Activated CD8-positive, alpha-beta memory T cell treated with anti-CD3 and anti-CD28 coated beads for 4 hours (primary cell): ENCODE data around the gene C8A.

ENCODE experiments used
- DNase-seq, 2 donors: peaks; one replicate each; pipeline ENCODE4 v3.0.0-alpha.2; 2020; ENCODE audit warnings: low read depth in 2 of 2

The C8A gene

DNA sequence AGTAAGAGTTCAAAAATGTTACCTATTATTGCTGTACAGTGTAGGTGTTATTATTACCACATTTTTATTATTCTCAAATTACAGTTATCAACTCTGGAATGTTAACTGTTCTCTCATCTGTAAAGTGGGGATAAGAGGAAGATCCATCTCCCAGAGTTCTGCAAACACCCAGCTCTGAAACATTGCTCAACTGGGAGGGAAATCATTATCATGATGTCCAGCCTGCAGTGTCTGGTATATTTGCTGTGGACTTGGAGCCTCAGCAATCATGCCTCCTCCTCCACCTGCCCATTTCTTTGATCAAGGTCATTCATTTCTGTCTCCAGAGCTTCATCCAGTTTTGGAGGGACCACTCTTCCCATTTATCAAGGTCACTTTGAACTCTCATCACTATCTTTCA, 39.4 kb downstream of the C8A start:
- DNase-seq = no peak

DNA sequence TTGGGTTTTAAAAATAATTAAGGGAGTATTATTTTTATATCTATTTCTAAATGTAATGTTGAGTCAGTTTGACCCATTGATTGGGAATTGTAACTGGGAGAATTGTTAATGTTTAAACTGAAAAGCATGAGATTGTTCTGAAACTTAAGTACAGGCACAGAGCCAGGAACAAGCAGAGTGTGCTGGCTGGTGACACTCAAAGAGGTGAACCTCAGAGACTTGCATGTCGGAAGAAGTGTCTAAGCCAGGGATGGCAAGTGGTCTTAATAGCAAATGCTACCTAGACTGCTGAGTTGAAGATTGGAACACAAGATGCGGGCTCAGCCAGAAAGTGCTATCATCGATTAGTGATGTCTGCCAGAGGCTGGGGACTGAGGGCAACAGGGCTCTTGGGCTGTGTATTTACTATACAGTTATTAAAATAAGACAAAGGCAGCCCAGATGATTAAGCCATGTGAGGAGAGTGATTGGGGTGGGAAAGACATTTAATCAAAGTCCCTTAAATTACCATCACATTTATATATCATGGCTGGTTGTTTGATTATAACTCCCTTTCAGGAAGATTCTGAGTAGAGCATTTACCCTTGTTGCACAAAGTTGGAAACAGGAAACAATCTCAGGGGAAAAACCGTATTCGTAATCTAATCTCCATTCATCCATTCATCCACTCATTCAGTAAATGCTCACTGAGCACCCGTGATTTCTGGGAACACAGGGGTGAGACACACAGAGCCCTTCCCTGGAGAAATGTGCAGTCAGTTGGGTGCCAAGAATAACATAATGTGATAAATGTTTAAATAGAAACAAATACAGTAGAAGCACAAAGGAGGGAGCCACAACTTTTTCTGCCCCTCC, 42.8 kb downstream of the C8A start:
- DNase-seq = no peak

DNA sequence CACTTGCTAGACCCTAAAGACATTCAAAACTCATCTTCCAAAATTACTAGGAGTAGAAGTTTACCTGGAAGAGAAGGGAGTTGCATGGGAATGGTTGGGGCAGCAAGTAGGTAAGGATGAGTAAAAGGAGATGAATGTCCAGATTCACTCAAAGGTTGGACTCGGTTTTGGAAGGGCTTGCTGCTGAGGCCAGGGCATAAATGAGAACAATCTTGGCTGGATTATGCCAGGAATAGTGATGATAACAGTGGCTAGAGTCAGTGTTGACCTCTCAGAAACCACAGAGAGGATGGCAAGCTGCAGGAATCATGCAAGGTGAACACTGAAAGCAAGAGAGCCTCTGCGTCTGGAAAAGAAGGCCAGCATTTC, 43.4 kb downstream of the C8A start:
- no peak for DNase-seq

DNA sequence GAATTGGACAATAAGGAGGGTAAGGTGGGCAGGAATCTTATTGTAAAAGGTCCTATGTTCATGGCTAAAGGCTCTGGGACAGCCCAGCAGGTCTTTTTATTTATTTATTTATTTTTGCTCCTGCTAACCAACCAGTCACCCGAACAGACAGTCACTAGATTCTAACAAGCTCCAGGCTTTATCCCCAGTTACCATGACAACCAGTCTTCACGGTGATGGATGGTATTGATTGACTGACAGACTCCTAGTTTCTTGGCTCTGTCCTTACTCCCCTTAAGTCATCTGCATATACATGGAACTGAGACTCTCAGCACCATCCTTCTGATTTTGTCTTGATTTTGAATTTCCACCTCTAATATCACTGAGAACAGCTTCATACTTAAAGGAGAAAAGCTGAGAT, 44.3 kb downstream of the C8A start:
- no peak for DNase-seq

DNA sequence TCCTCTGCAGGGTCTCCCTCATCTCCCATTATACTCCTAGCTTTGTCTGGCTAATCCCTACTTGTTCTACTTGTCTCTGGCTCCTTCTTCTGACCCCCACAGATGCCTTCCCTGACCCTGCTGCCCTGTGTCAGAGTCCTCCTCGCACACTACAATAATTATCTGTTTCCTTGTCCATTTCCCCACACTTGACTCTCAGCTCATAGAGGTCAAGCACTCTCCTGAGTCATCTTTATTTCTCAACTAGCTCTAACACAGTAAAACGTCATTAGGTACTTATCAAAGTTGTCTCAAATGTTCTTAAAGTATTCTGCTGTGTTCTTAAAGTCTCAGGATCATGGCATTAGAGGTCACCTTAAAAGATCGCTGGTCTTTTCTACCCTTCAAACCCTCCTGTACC, 47.1 kb downstream of the C8A start:
- DNase-seq = no peak

DNA sequence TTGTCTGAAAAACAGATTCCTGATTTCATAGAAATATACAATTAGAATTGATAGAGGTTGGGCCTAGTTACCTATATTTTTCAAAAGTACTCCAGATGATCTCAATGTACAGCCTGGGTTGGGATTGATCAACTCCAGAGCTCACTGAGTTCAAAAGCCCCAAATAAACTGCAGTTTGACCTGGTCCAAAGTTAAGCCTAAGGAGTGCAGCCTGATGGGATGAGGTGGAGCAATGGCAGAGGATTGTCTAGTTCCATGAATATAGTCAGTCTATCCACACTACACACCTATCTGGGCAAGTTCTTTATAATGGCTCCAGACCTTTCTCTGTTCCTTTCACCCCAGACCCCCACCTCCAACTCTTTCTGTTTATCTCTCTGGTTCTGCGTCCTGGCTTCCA, 49.2 kb downstream of the C8A start:
- DNase-seq = no peak

DNA sequence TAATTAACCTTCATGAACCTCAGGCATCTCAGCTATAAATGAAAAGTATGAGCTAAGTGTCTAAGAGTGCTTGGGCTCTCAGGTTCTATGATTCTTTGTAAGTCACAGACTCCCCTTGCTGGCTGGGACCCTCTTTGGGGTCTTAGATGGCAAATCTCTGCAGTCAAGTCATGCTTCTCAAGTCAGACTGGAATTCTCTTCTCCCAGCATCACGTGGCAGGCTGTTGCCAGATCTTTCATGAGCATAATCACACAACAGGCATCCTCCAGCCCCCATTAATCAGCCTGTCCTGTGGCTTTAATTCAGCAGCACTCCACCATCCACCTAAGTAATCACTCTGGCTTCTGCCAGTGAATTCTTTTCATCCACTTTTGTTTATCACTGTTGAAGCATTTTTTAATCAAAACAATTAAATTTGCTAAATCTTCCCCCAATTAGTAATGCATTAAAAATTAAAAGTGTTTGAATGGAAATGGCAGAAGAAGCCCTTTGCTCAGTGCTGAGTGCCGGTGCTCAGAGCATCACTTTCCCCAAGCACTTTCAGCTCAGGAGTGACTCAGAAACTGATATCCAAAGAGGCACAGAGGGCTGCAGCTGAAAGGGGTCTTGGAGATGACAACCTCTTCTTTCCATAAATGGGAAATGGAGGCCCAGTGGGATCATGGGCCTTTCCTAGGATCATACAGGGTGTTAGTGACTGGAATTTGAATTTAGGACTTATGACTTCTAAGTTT, 50.2 kb downstream of the C8A start:
- no peak for DNase-seq

DNA sequence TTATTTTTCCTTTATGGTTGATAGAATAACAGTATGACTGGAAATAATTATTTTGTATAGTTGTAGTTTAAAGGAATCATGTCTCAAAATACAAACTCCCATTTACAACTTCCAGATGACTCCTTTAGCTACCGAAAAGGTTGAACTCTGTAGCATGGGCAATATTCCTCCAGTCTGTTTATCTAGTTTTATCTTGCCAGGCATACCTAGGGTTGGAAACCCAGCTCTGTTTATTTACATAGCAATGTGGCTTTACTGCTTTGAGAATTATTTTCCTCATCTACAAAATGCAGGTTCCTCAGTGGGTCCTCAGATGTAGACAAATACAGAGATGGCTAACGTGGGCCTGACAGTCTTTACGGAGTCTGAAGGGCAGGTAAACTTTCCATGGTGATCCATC, 51.1 kb downstream of the C8A start:
- DNase-seq = no peak

DNA sequence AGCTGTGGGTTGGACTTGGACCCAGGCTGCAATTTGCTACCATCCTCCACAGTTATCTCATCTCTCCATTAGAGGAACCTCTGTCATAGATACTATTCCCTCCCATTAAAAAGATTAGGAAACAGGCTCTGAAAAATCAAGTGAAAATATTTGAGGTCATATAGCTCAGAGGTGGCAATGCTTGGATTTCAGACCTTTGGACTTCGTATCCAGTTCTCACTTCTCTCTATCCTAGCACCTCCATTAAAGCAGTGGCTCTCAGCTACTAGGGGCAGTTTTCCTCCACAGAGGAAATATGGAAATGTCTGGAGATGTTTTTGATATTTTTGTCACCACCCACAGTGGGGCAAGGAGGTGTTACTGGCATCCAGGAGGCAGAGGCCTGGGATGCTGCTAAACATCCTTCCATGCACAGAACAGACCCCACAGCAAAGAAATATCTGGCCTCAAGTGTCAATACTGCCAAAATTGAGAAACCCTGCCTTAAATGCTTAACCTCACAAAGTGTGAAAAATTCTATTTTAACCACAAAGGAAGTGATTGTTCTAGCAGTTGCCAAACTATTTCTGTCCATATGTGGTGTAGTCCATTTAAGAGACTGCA, 54.1 kb downstream of the C8A start:
- DNase-seq = no peak

DNA sequence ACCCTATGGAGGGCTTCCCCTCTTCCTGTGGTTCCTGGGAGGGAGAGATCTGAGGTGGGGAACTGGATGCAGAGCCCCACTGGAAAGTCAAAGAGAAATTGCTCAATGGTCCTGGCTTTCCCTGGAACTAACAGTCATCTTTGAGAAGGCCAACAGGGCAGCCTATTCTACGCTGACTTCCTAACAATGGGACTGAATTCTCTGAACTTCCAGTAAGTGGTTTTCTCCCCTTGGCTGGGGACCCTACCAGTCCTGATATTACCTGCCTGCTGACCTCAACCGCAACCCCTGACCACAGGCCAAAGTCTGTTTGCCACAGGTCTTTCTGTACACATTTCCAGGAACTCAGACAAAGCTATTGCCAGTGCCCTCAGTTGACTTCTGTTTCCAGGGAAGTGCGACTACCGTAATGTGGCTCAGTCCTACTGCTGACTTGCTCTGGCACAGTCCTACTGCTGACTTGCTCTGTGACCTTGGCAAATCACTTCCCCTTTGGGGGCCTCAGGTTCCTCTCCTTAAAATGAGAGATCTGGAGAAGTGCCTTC, 55.9 kb downstream of the C8A start:
- DNase-seq = no peak

DNA sequence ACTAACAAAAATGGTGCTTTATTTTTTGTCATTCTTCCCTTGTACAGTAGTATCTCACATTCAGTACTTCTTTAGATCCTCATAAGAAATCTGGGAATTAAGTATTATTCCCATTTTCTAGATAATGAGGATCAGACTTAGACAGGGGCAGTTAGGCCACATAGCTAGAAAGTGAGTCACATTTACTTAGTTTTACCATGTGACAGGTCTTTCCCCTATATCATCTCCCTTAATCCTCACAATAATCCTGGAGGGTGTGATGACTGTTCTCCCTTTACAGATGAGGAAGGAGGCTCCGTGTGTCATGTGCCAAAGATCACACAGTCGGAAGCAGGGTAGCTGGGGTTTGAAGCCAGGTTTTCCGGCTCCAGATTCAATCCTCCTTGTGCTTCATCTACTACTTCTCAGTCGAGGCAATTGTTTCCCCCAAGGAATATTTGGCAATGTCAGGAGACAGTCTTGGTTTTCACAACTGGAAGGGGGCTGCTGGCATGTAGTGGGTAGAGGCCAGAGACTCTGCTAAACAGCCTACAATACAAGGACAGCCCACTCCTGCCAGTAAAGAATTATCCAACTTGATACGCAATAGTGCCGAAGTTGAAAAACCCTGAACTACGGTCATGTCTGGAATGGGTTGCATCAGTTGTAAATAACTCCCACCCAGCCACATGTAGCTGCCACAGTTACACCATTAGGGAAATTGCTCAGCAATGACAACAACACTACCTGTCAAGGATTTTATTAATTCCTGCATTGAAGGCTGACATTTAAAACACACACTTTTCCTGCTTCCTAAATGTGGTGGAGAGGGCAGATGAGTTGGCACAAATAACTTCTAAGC, 56.7 kb downstream of the C8A start:
- no peak for DNase-seq

DNA sequence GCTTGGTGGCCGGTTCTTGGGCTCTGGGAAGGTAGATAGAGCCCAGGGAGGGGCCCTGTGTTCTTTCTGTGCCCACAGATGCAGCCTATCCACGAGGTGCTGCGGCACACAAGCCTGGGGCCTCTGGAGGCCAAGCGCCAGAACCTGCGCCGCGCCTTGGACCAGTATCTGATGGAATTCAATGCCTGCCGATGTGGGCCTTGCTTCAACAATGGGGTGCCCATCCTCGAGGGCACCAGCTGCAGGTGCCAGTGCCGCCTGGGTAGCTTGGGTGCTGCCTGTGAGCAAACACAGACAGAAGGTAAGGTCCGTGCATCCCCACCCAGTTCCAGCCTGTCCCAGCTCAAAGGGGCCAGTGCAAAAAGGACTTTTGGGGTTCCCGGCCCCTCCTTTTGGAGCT, 57.7 kb downstream of the C8A start:
- DNase-seq = no peak

DNA sequence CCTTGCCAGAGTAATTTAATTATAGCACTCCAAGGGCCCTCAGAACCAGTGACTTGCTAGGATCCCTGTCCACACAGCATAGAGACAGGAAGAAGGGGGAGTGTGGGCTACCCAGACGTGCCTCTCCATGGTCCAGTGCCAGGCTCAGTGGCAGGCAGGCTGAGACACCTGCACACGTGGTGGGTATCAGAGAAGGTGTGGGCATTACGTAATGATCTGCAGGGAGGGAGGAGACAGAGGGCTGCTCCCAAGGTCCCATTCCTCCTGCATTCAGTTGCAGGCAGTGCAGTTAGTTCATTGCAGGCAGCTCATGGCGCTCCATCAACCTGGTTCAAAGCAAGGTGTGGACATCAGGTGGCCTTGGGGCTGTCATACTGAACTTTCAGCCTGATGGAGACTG, 61.4 kb downstream of the C8A start:
- no peak for DNase-seq

DNA sequence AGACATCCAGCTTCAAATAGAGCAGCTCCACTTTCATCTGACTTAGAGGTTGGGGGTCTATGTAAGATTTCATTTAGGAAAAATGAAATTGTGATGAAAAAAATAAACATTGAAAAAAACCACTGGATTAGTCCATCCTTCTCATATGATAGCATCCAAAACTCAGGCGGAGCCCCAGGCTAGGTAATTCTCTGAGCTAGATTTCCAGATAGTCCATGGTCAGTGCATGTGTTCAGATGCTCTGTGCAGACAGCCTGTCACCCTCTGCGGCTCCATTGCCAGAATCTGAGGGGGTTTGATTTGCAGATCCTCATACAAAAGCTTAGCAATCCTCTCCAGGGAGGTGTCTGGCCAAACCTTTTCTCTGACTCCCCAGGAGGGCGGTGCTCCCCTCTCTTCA, 62.0 kb downstream of the C8A start:
- DNase-seq = no peak

DNA sequence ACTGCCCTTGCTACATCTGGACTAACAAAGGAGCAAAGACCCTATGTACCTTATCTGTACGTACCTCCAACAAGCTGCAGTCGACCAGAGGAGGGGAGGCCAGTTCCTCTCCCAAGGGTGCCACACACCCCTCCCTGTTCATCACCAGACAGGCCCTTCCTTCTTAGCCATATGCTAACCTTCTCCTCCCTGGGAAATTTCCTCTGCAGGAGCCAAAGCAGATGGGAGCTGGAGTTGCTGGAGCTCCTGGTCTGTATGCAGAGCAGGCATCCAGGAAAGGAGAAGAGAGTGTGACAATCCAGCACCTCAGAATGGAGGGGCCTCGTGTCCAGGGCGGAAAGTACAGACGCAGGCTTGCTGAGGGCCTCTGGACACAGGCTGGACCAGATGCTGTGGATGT, 62.8 kb downstream of the C8A start:
- no peak for DNase-seq

DNA sequence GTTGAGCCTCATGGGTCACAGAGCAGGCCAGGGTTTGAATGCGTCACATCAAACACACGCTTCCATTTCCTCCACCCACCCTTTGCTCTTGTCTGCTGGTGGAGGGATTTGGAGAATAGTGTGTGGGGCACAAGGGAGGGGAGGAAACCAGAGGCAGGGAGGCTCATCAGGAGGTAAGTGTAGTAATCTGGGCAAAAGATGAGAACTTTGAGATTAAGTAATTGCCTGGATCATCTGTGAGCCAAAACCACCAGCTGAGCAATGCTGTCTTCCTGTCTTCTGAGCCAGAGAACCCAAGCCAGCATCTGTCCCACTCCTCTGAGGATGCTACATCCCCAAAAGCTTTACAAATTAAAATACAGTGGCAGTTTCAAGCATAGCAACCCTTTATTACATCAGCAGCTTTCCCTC, 66.0 kb downstream of the C8A start:
- DNase-seq = no peak

DNA sequence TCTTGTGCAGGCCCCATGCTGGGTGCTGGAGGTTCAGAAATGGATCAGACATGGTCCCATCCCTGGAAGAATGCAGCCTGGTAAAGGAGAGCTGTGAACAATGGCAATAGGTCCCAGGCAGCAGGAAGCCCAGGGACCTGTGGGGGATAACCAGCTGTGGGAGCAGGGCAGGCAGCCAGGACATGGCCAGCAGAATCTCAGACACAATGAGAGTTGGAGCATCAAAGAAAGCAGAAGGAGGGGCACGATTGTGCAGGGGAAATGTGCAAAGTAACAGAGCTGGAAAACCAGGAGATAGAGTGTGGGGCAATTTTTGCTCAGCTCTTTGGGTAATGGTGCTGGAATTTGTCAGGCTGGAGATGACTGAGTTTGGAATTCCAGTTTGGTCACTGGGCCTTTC, 66.9 kb downstream of the C8A start:
- no peak for DNase-seq

DNA sequence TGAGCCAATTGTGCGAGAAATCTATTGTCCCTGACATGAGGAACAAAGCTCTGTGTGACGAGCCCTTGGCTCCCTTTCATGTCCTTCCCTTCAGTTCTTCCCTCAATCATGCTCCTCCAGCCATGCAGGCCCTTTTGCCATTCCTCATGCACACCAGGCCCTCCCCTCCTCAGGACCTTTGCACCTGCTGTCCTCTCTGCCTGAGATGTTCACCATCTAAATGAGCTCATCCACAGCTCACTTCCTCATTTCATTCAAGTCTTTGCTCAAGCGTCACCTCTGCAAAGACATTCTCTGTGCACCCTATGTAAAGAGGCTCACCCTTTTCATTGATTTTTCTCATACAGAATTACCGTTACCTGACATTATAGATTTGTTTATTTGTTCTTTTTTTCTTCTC, 67.5 kb downstream of the C8A start:
- no peak for DNase-seq

DNA sequence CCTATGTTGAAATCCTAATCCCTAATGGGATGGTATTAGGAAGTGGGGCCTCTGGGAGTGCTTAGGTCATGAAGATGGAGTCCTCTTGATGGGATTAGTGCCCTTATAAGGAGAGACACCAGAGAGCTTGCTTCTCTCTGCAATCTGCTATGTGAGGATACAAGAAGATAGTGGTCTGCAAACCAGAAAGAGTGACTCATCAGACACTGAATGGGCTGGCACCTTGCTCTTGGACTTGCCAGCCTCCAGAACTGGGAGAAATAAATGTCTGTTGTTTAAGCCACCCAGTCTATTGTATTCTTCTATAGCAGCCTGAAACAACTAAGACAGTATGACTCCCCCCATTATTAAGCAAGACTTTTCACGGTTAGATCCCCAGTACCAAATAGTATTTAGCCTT, 67.9 kb downstream of the C8A start:
- no peak for DNase-seq

DNA sequence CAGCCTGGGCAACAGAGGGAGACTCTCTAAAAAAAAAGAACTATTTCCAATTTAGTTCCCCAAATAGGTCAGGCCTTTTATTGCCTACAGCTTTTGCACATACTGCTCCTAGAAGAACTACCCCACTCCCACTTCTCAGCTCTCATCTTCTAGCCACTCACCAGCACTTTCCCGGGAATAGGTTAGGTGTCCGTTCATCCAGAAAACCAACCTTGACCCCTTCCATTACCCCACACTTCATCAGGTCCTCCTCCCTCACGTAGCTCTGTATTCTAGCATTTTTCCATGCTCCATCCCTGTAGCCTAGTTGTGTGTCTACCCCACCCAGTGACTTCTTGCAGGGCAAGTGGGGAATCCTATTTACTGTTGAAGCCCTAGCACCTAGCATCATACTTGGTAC, 68.6 kb downstream of the C8A start:
- DNase-seq = no peak

DNA sequence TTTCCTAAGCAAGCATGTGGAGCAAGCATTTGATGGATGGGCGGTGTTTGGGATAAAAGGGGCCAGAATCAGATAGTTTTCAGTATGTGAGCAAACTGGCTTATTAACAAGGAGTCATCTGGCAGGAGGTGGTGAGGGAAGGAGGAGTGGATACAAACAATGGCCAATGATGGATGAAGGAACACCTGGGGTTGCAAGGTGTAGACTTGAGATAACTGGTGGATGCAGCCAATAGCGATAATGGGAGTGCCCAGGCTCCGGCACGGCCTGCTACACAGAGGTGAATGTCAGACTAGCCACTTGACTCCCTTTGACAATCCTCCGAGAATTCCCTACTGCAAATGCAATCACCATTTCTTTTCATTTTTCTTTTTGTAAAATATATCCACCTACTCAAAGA, 69.5 kb downstream of the C8A start:
- no peak for DNase-seq

DNA sequence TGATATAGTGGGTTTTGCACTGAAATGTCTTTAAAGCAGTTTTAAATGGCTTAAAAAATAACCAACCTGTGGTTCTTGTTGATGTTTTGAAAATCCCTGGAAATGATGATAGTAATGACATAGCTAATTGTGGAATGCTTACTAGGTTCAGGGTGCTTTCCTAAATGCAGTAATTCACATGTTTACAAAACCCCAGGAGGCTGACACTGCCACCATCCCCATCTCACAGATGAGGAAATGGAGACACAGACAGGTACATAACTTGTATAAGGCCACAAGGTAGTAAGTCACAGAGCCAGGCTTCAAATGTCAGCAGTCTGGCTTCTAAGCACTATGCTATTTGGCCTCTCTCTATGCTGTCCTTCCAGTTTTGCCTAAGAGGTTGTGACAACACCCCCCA, 70.6 kb downstream of the C8A start:
- no peak for DNase-seq
